Naive thymus-derived CD8-positive, alpha-beta T cell (primary cell): ENCODE measurements around the gene SHANK1. TPM values are rescaled to one million over a fixed set of nuclear protein-coding genes. Genes with fewer than 3 reads are reported as not detected.

ENCODE experiments used
- ATAC-seq, 2 donors: fragments of 150-1000 bp; cut with Tn5 transposase in 1 of 2; sonication (Bioruptor Pico), chemical (Tn5 transposase) in 1 of 2; 1 replicate in 1 of 2; 2 replicates in 1 of 2; pipeline ENCODE4 v1.10.0; 2021; ENCODE audit warnings: mild to moderate bottlenecking in 2 of 2, moderate library complexity in 2 of 2
- POLR2A ChIA-PET: fragments of 350-600 bp; sonication (Branson Sonifier 250); formaldehyde crosslinking; loops from one replicate; lab custom pipeline; 2021; ENCODE audit warnings: antibody characterized with exemption; lab: Charles Lee
- DNase-seq, 10 donors: peaks; one replicate each; pipeline versions ENCODE4 v3.0.0 to v3.0.0-alpha.2; 2020 to 2022
- H3K27ac Mint-ChIP-seq, 10 donors: one replicate each; pipeline ENCODE4 v1.8.0; 2020 to 2022; ENCODE audit warnings: mild to moderate bottlenecking in 10 of 10, mixed read lengths in 10 of 10, moderate library complexity in 4 of 10, inconsistent platforms in 1 of 10
- H3K27me3 Mint-ChIP-seq, 5 donors: one replicate each; pipeline ENCODE4 v1.8.0; 2021 to 2022; ENCODE audit warnings: mixed read lengths in 5 of 5
- H3K36me3 Mint-ChIP-seq, 3 donors: one replicate each; pipeline ENCODE4 v1.8.0; 2020 to 2022; ENCODE audit warnings: mixed read lengths in 3 of 3, mild to moderate bottlenecking in 2 of 3, inconsistent platforms in 1 of 3
- H3K4me1 Mint-ChIP-seq, 4 donors: one replicate each; pipeline ENCODE4 v1.8.0; 2021 to 2022; ENCODE audit warnings: mixed read lengths in 4 of 4
- H3K4me3 Mint-ChIP-seq, 10 donors: one replicate each; pipeline ENCODE4 v1.8.0; 2020 to 2022; ENCODE audit warnings: mild to moderate bottlenecking in 10 of 10, mixed read lengths in 10 of 10, moderate library complexity in 6 of 10, inconsistent platforms in 1 of 10
- H3K9me3 Mint-ChIP-seq, 9 donors: one replicate each; pipeline ENCODE4 v1.8.0; 2020 to 2022; ENCODE audit warnings: mixed read lengths in 9 of 9, mild to moderate bottlenecking in 3 of 9, inconsistent platforms in 1 of 9, moderate library complexity in 1 of 9
- polyA plus RNA-seq, 3 donors: library from polyadenylated mRNA; unstranded; fragments of 300-500 nt; fragmentation: Illumina TruSeq; gene quantifications; one replicate each; pipeline ENCODE4 v1.2.3, GENCODE V29; 2021
- total RNA-seq, 8 experiments: library from RNA in 2 of 8; stranded (reverse) in 2 of 8; gene quantifications; one replicate each; pipeline ENCODE4 v1.2.3 and lab custom pipeline; 2021 to 2026

The SHANK1 gene
- total and polyA plus RNA-seq, 5 experiments from 2014 or later: 0.26 to 0.96 (median 0.37) TPM; not detected in 1

GRCh38 chr19:50718255-50719118 is 1.1 kb downstream of the SHANK1 start:
- ATAC-seq (peak; percentile 21 to 53), DNase-seq (peak in 3 of 10 donors; percentile 30 to 36 (median 30))
- Mint-ChIP-seq H3K36me3 (no peaks in the 10 kb centered on the region), H3K27ac (peak overlapping the region in 1 of 10 donors; percentile 77), H3K27me3 (peaks cover 4 to 20% (median 16%) of the 10 kb centered on the region in 5 donors), H3K9me3 (no peaks in the 10 kb centered on the region), H3K4me1 (peaks cover 32 to 65% (median 50%) of the 10 kb centered on the region in 4 donors), H3K4me3 (peak overlapping the region in 9 of 10 donors; percentile 20 to 90 (median 71))
- POLR2A ChIA-PET: interaction anchor here (1.4 kb wide), 3 partner anchors 10 to 86 kb away, joined by 3 to 4 read pairs (median 4); no protein-coding TSS in a partner anchor

- no peaks in the 10 kb centered on the region for H3K36me3 Mint-ChIP-seq
Observed at GRCh38 chr19:50717891-50718254, 1.7 kb downstream of the SHANK1 start.

GRCh38 chr19:50717026-50717723 is 2.4 kb downstream of the SHANK1 start:
- H3K27me3 Mint-ChIP-seq: peaks cover 0 to 24% (median 9%) of the 10 kb centered on the region in 5 donors
- POLR2A ChIA-PET: interaction anchor here (0.5 to 1.4 kb wide), 2 partner anchors 10 to 84 kb away, joined by 3 to 4 read pairs; no protein-coding TSS in a partner anchor
- ATAC-seq (no peak), DNase-seq (no peak)
- no peaks in the 10 kb centered on the region for H3K9me3 Mint-ChIP-seq
- peaks cover 40 to 71% (median 56%) of the 10 kb centered on the region in 4 donors for H3K4me1 Mint-ChIP-seq
- no peaks in the 10 kb centered on the region for H3K36me3 Mint-ChIP-seq
- peak overlapping the region in 7 of 10 donors; percentile 10 to 87 (median 66) for H3K27ac Mint-ChIP-seq
- H3K4me3 Mint-ChIP-seq: peak overlapping the region; percentile 42 to 89 (median 72)

More at GRCh38 chr19:50717891-50718254, 1.7 kb downstream of the SHANK1 start:
- ATAC-seq (peak in 1 of 2 donors; percentile 9), DNase-seq (no peak)
- POLR2A ChIA-PET: interaction anchor here (1.4 kb wide), 3 partner anchors 11 to 87 kb away, joined by 3 to 4 read pairs (median 4); no protein-coding TSS in a partner anchor
- Mint-ChIP-seq H3K9me3 (no peaks in the 10 kb centered on the region), H3K27ac (peak overlapping the region in 6 of 10 donors; percentile 29 to 87 (median 68)), H3K4me1 (peaks cover 35 to 67% (median 52%) of the 10 kb centered on the region in 4 donors), H3K27me3 (peaks cover 1 to 23% (median 13%) of the 10 kb centered on the region in 5 donors), H3K4me3 (peak overlapping the region in 9 of 10 donors; percentile 53 to 89 (median 74))

- H3K36me3 Mint-ChIP-seq: no peaks in the 10 kb centered on the region
- peaks cover 40 to 73% (median 57%) of the 10 kb centered on the region in 4 donors for H3K4me1 Mint-ChIP-seq
- POLR2A ChIA-PET: interaction anchor here (0.6 to 4.5 kb wide), 2 partner anchors 10 to 27 kb away, joined by 5 to 43 read pairs; no protein-coding TSS in a partner anchor
- no peak for ATAC-seq
- peak overlapping the region in 2 of 10 donors; percentile 11 to 27 for H3K27ac Mint-ChIP-seq
- H3K27me3 Mint-ChIP-seq: peaks cover 0 to 20% (median 9%) of the 10 kb centered on the region in 5 donors
- no peak for DNase-seq
- H3K9me3 Mint-ChIP-seq: no peaks in the 10 kb centered on the region
- peak overlapping the region in 8 of 10 donors; percentile 7 to 63 (median 32) for H3K4me3 Mint-ChIP-seq
Observed at GRCh38 chr19:50716178-50717025, 3.2 kb downstream of the SHANK1 start.

- DNase-seq (peak in 7 of 10 donors; percentile 33 to 73 (median 59)), ATAC-seq (peak; percentile 81 to 82)
- no peaks in the 10 kb centered on the region for H3K9me3 Mint-ChIP-seq
- peaks cover 0 to 13% (median 5%) of the 10 kb centered on the region in 5 donors for H3K27me3 Mint-ChIP-seq
- peak overlapping the region in 8 of 10 donors; percentile 56 to 94 (median 90) for H3K27ac Mint-ChIP-seq
- POLR2A ChIA-PET: interaction anchor here (1.4 to 4.5 kb wide), 2 partner anchors 12 to 91 kb away, joined by 4 to 43 read pairs; no protein-coding TSS in a partner anchor
- H3K36me3 Mint-ChIP-seq: no peaks in the 10 kb centered on the region
- peak overlapping the region; percentile 39 to 89 (median 68) for H3K4me3 Mint-ChIP-seq
- H3K4me1 Mint-ChIP-seq: peaks cover 32 to 74% (median 55%) of the 10 kb centered on the region in 4 donors
Observed at GRCh38 chr19:50713556-50714236, 5.9 kb downstream of the SHANK1 start.

- H3K4me1 Mint-ChIP-seq: peaks cover 32 to 80% (median 56%) of the 10 kb centered on the region in 4 donors
- POLR2A ChIA-PET: interaction anchor here (1.4 to 4.5 kb wide), 2 partner anchors 13 to 91 kb away, joined by 4 to 43 read pairs; no protein-coding TSS in a partner anchor
- H3K27ac Mint-ChIP-seq: peak overlapping the region in 9 of 10 donors; percentile 56 to 94 (median 88)
- DNase-seq: no peak
- H3K4me3 Mint-ChIP-seq: peak overlapping the region; percentile 39 to 89 (median 68)
- ATAC-seq: peak; percentile 37 to 52
- H3K36me3 Mint-ChIP-seq: peaks cover 0 to 1% (median 0%) of the 10 kb centered on the region in 3 donors
- peaks cover 0 to 13% (median 5%) of the 10 kb centered on the region in 5 donors for H3K27me3 Mint-ChIP-seq
- no peaks in the 10 kb centered on the region for H3K9me3 Mint-ChIP-seq
Observed at GRCh38 chr19:50712833-50713232, 6.8 kb downstream of the SHANK1 start.

GRCh38 chr19:50711805-50712204 is 7.8 kb downstream of the SHANK1 start:
- Mint-ChIP-seq H3K4me1 (peaks cover 33 to 81% (median 57%) of the 10 kb centered on the region in 4 donors), H3K27ac (peak overlapping the region in 3 of 10 donors; percentile 24 to 85 (median 67)), H3K9me3 (no peaks in the 10 kb centered on the region), H3K27me3 (peaks cover 0 to 13% (median 3%) of the 10 kb centered on the region in 5 donors), H3K4me3 (no peak overlapping the region), H3K36me3 (peaks cover 0 to 1% (median 0%) of the 10 kb centered on the region in 3 donors)
- no peak for DNase-seq
- POLR2A ChIA-PET: interaction anchor here (4.5 kb wide), 1 partner anchor 14 kb away, joined by 43 read pairs; no protein-coding TSS in a partner anchor
- ATAC-seq: no peak

- peaks cover 33 to 82% (median 56%) of the 10 kb centered on the region in 4 donors for H3K4me1 Mint-ChIP-seq
- H3K27ac Mint-ChIP-seq: peak overlapping the region in 5 of 10 donors; percentile 21 to 65 (median 24)
- POLR2A ChIA-PET: no interaction called here
- no peak for DNase-seq
- no peak overlapping the region for H3K4me3 Mint-ChIP-seq
- H3K36me3 Mint-ChIP-seq: peaks cover 0 to 1% (median 0%) of the 10 kb centered on the region in 3 donors
- peaks cover 0 to 13% (median 3%) of the 10 kb centered on the region in 5 donors for H3K27me3 Mint-ChIP-seq
- no peak for ATAC-seq
- H3K9me3 Mint-ChIP-seq: no peaks in the 10 kb centered on the region
Observed at GRCh38 chr19:50711196-50711595, 8.4 kb downstream of the SHANK1 start.

GRCh38 chr19:50710612-50711011 is 9.0 kb downstream of the SHANK1 start:
- Mint-ChIP-seq H3K36me3 (peaks cover 0 to 1% (median 0%) of the 10 kb centered on the region in 3 donors), H3K4me3 (no peak overlapping the region), H3K27me3 (peaks cover 0 to 8% (median under 1%) of the 10 kb centered on the region in 5 donors), H3K27ac (peak overlapping the region in 4 of 10 donors; percentile 23 to 67 (median 46)), H3K9me3 (no peaks in the 10 kb centered on the region), H3K4me1 (peaks cover 33 to 81% (median 52%) of the 10 kb centered on the region in 4 donors)
- DNase-seq (no peak), ATAC-seq (no peak)
- POLR2A ChIA-PET: no interaction called here

- peaks cover 0 to 10% (median 2%) of the 10 kb centered on the region in 5 donors for H3K27me3 Mint-ChIP-seq
- H3K36me3 Mint-ChIP-seq: peaks cover 0 to 1% (median 0%) of the 10 kb centered on the region in 3 donors
- no peaks in the 10 kb centered on the region for H3K9me3 Mint-ChIP-seq
- peaks cover 35 to 80% (median 50%) of the 10 kb centered on the region in 4 donors for H3K4me1 Mint-ChIP-seq
- POLR2A ChIA-PET: no interaction called here
- ATAC-seq (no peak), DNase-seq (no peak)
- H3K4me3 Mint-ChIP-seq: no peak overlapping the region
- H3K27ac Mint-ChIP-seq: peak overlapping the region in 3 of 10 donors; percentile 14 to 39 (median 32)
Observed at GRCh38 chr19:50710094-50710493, 9.5 kb downstream of the SHANK1 start.
